GM12878 (cell line): ENCODE measurements around the gene METTL8. TPM values are rescaled to one million over a fixed set of nuclear protein-coding genes. Genes with fewer than 3 reads are reported as not detected.

Source experiments
- GABPA ChIP-seq: IDR thresholded peaks from 2 replicates; pipeline ENCODE4 v1.6.1; 2014; ENCODE audit warnings: antibody characterized with exemption, low read depth, mild to moderate bottlenecking, inconsistent platforms
- KDM1A ChIP-seq: fragments of 200-600 bp; sonication (generic); IDR thresholded peaks from 2 replicates; pipeline ENCODE4 v1.6.1; 2016; ENCODE audit warnings: borderline replicate concordance
- MTA3 ChIP-seq: IDR thresholded peaks from 2 replicates; pipeline ENCODE4 v1.6.1; 2012; ENCODE audit warnings: low read length, inconsistent platforms, borderline replicate concordance
- NBN ChIP-seq: fragments of 450-650 bp; IDR thresholded peaks from 2 replicates; pipeline ENCODE4 v1.6.1; 2016
- NFXL1 ChIP-seq: fragments of 450-650 bp; IDR thresholded peaks from 2 replicates; pipeline ENCODE4 v1.6.1; 2017; ENCODE audit warnings: antibody characterized with exemption, mild to moderate bottlenecking, borderline replicate concordance
- NR2C2 ChIP-seq: IDR thresholded peaks from 2 replicates; pipeline ENCODE4 v1.6.1; 2011; ENCODE audit warnings: borderline replicate concordance, low read depth; ENCODE audit not compliant: control insufficient read depth, insufficient read length
- PML ChIP-seq: IDR thresholded peaks from 2 replicates; pipeline ENCODE4 v1.6.1; 2012; ENCODE audit warnings: low read length, inconsistent platforms
- POLR2AphosphoS2 ChIP-seq: IDR thresholded peaks from 2 replicates; pipeline ENCODE4 v1.6.1; 2011; ENCODE audit warnings: low read depth, mild to moderate bottlenecking, low read length, improper control_type of control experiment, moderate library complexity
- POU2F2 ChIP-seq: IDR thresholded peaks from 3 replicates; pipeline ENCODE4 v1.6.1; 2011; ENCODE audit warnings: low read depth, mild to moderate bottlenecking, low read length, borderline replicate concordance
- SREBF1 ChIP-seq: IDR thresholded peaks from 2 replicates; pipeline ENCODE4 v1.6.1; 2012; ENCODE audit warnings: mild to moderate bottlenecking, low read length
- SUZ12 ChIP-seq: fragments of 200-600 bp; sonication (generic); IDR thresholded peaks from one replicate; pipeline ENCODE4 v1.6.1; 2018; ENCODE audit warnings: antibody characterized with exemption, mild to moderate bottlenecking; ENCODE audit not compliant: unreplicated experiment
- YY1 ChIP-seq: IDR thresholded peaks from 2 replicates; pipeline ENCODE4 v1.6.1; 2011; ENCODE audit warnings: low read depth, mild to moderate bottlenecking, low read length
- ZNF207 ChIP-seq: fragments of 450-650 bp; IDR thresholded peaks from 2 replicates; pipeline ENCODE4 v1.6.1; 2014; ENCODE audit warnings: antibody characterized with exemption, mild to moderate bottlenecking, borderline replicate concordance
- polyA plus RNA-seq, 11 experiments: library from polyadenylated mRNA; depleted of rRNA in 4 of 11; unstranded in 6 of 11; stranded (reverse) in 5 of 11; fragments of >200 nt; fragmentation: Nextera tagmentation in 4 of 11; fragmentation: Illumina TruSeq in 1 of 11; extraction: Ambion mirVana in 4 of 11; extraction: Trizol in 1 of 11; gene quantifications; 1 replicate in 1 of 11; 2 replicates in 10 of 11; pipeline versions ENCODE4 v1.2.1 to v1.2.3, GENCODE V29; 2011 to 2016; ENCODE audit warnings: inconsistent platforms in 2 of 11, missing spikeins in 2 of 11, low read depth in 1 of 11
- total RNA-seq, 4 experiments: library from RNA; depleted of rRNA in 3 of 4; stranded (reverse); fragments of >200 nt in 3 of 4; fragmentation: Illumina TruSeq in 1 of 4; extraction: Trizol in 1 of 4; gene quantifications; 2 replicates each; pipeline versions ENCODE4 v1.2.1 to v1.2.3, GENCODE V29; 2013 to 2021
- TF ChIP-seq, protein P1 (sequence below): fragments of 450-650 bp; formaldehyde crosslinking; IDR thresholded peaks from 2 replicates; pipeline ENCODE4 v1.4.0; 2020; ENCODE audit warnings: mild to moderate bottlenecking, moderate library complexity
- TF ChIP-seq, protein P2 (sequence below): fragments of 150-350 bp; IDR thresholded peaks from 2 replicates; pipeline ENCODE4 v1.6.1; 2016; ENCODE audit warnings: low read depth, low read length
- TF ChIP-seq, protein P3 (sequence below): IDR thresholded peaks from 2 replicates; pipeline ENCODE4 v1.6.1; 2011; ENCODE audit warnings: low read depth, mild to moderate bottlenecking, low read length, moderate library complexity, borderline replicate concordance; ENCODE audit errors: extremely low read depth
- TF ChIP-seq, protein P4 (sequence below): fragments of 450-650 bp; IDR thresholded peaks from 2 replicates; pipeline ENCODE4 v1.6.1; 2014; ENCODE audit warnings: mild to moderate bottlenecking
- TF ChIP-seq, protein P5 (sequence below): fragments of 450-650 bp; IDR thresholded peaks from 2 replicates; pipeline ENCODE4 v1.6.1; 2018; ENCODE audit warnings: mild to moderate bottlenecking, low read depth, moderate library complexity; ENCODE audit not compliant: partially characterized antibody

METTL8 gene
- total and polyA plus RNA-seq, 10 of the 15 experiments (the other 5 are each of a cell fraction or from before 2014, with no cell fraction given), result 30.8 to 96.3 (median 51.5) TPM

DNA sequence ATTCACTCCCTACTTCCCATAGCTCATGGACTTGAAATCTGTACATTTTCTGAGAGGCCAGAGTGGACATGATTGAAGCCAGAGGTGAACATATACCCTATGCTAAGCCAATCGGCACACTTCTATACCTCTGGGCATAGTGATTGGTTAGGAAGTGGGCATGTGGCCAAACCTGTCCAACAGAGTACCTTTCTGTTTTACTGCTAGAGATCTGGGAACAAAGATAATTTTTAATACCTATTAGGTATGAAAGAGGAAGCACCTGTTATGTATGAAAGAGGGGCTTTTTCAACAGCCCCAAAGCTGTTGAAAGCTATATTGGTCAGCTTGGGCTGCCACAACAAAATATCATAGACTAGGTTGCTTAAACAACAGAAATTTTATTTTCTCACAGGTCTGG is 27.7 kb downstream of the METTL8 start (continued):
- TF ChIP-seq, protein P1, sequence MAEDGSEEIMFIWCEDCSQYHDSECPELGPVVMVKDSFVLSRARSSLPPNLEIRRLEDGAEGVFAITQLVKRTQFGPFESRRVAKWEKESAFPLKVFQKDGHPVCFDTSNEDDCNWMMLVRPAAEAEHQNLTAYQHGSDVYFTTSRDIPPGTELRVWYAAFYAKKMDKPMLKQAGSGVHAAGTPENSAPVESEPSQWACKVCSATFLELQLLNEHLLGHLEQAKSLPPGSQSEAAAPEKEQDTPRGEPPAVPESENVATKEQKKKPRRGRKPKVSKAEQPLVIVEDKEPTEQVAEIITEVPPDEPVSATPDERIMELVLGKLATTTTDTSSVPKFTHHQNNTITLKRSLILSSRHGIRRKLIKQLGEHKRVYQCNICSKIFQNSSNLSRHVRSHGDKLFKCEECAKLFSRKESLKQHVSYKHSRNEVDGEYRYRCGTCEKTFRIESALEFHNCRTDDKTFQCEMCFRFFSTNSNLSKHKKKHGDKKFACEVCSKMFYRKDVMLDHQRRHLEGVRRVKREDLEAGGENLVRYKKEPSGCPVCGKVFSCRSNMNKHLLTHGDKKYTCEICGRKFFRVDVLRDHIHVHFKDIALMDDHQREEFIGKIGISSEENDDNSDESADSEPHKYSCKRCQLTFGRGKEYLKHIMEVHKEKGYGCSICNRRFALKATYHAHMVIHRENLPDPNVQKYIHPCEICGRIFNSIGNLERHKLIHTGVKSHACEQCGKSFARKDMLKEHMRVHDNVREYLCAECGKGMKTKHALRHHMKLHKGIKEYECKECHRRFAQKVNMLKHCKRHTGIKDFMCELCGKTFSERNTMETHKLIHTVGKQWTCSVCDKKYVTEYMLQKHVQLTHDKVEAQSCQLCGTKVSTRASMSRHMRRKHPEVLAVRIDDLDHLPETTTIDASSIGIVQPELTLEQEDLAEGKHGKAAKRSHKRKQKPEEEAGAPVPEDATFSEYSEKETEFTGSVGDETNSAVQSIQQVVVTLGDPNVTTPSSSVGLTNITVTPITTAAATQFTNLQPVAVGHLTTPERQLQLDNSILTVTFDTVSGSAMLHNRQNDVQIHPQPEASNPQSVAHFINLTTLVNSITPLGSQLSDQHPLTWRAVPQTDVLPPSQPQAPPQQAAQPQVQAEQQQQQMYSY (CRISPR knock-in tag), result no peak
- TF ChIP-seq POU2F2, result no peak
- no peak for TF ChIP-seq ZNF207
- no peak for TF ChIP-seq GABPA
- no peak for TF ChIP-seq NR2C2
- no peak for TF ChIP-seq SREBF1
- TF ChIP-seq YY1, result no peak
- TF ChIP-seq NBN, result 0 out of 2 replicates have a peak, but pooled peaks have one; percentile 12
- TF ChIP-seq, protein P2, sequence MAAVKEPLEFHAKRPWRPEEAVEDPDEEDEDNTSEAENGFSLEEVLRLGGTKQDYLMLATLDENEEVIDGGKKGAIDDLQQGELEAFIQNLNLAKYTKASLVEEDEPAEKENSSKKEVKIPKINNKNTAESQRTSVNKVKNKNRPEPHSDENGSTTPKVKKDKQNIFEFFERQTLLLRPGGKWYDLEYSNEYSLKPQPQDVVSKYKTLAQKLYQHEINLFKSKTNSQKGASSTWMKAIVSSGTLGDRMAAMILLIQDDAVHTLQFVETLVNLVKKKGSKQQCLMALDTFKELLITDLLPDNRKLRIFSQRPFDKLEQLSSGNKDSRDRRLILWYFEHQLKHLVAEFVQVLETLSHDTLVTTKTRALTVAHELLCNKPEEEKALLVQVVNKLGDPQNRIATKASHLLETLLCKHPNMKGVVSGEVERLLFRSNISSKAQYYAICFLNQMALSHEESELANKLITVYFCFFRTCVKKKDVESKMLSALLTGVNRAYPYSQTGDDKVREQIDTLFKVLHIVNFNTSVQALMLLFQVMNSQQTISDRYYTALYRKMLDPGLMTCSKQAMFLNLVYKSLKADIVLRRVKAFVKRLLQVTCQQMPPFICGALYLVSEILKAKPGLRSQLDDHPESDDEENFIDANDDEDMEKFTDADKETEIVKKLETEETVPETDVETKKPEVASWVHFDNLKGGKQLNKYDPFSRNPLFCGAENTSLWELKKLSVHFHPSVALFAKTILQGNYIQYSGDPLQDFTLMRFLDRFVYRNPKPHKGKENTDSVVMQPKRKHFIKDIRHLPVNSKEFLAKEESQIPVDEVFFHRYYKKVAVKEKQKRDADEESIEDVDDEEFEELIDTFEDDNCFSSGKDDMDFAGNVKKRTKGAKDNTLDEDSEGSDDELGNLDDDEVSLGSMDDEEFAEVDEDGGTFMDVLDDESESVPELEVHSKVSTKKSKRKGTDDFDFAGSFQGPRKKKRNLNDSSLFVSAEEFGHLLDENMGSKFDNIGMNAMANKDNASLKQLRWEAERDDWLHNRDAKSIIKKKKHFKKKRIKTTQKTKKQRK, result no peak
- peak; percentile 43; the same call in 1 of the 2 replicates for TF ChIP-seq PML
- no peak for TF ChIP-seq SUZ12
- TF ChIP-seq, protein P3, sequence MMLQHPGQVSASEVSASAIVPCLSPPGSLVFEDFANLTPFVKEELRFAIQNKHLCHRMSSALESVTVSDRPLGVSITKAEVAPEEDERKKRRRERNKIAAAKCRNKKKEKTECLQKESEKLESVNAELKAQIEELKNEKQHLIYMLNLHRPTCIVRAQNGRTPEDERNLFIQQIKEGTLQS, result no peak; the same call in 1 of the 2 replicates
- no peak for TF ChIP-seq KDM1A
- TF ChIP-seq, protein P4, sequence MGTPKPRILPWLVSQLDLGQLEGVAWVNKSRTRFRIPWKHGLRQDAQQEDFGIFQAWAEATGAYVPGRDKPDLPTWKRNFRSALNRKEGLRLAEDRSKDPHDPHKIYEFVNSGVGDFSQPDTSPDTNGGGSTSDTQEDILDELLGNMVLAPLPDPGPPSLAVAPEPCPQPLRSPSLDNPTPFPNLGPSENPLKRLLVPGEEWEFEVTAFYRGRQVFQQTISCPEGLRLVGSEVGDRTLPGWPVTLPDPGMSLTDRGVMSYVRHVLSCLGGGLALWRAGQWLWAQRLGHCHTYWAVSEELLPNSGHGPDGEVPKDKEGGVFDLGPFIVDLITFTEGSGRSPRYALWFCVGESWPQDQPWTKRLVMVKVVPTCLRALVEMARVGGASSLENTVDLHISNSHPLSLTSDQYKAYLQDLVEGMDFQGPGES, result no peak
- TF ChIP-seq NFXL1, result no peak
- peak; percentile 63; the same call in 1 of the 2 replicates for TF ChIP-seq MTA3
- no peak for TF ChIP-seq POLR2AphosphoS2
- TF ChIP-seq, protein P5, sequence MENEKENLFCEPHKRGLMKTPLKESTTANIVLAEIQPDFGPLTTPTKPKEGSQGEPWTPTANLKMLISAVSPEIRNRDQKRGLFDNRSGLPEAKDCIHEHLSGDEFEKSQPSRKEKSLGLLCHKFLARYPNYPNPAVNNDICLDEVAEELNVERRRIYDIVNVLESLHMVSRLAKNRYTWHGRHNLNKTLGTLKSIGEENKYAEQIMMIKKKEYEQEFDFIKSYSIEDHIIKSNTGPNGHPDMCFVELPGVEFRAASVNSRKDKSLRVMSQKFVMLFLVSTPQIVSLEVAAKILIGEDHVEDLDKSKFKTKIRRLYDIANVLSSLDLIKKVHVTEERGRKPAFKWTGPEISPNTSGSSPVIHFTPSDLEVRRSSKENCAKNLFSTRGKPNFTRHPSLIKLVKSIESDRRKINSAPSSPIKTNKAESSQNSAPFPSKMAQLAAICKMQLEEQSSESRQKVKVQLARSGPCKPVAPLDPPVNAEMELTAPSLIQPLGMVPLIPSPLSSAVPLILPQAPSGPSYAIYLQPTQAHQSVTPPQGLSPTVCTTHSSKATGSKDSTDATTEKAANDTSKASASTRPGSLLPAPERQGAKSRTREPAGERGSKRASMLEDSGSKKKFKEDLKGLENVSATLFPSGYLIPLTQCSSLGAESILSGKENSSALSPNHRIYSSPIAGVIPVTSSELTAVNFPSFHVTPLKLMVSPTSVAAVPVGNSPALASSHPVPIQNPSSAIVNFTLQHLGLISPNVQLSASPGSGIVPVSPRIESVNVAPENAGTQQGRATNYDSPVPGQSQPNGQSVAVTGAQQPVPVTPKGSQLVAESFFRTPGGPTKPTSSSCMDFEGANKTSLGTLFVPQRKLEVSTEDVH, result no peak
